Ovary (tissue), 3 donors: ENCODE results near the gene TNPO2.

Experiments
- EP300 ChIP-seq: sonication (generic); formaldehyde crosslinking; IDR thresholded peaks from one replicate; pipeline ENCODE4 v1.6.1; 2017; ENCODE audit warnings: antibody characterized with exemption
- POLR2A ChIP-seq: fragments of 450-650 bp; IDR thresholded peaks from one replicate; pipeline ENCODE4 v1.6.1; 2017; ENCODE audit warnings: antibody characterized with exemption, mild to moderate bottlenecking, moderate library complexity
- TF ChIP-seq, protein P1 (sequence below), 3 donors: fragments of 450-650 bp in 2 of 3; fragments of 200-600 bp in 1 of 3; IDR thresholded peaks; one replicate each; pipeline versions ENCODE4 v1.5.1 to v1.8.0; 2016 to 2022; ENCODE audit warnings: antibody characterized with exemption in 3 of 3, mild to moderate bottlenecking in 1 of 3
- donor health status: DM: no; HTN: no; CAD: no.

DNA sequence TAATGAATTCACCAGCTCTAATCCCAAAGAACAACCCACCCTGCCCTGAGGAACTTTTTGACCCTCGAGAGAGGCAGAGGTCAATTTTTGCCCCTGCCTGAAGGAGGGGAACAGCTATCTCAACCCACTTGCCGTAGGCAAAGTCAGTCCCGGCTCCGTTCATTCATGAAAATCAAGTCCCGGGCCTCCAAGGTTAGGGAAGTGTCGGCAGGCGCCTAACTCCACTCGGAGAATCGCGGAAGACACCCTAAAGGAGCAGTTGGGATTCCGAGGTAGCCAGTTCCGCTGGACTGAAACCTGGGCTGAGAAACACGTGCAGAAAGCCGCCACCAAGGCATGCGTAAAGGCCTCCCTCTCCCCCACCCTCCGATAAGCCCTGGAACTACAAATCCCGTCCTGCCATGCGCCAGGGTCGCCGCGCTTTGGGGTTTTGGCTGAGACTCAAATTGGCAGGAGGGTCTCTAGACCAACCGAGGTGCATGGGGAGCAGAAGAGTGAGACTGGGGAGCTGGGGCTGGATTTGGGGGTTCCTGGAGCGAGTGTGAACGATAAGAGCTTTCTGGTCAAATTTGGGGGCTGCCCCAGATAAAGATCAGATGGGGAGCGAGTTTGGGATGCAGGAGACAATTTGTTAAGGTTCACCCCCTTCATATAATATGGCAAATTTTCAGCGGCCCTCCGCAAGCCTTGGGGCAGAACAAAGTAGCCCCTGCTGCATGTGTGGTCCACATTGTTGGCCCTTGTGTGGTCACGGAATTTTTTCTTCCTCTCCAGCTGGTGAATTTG lies at the start of gene TNPO2:
- TF ChIP-seq POLR2A: no peak
- TF ChIP-seq, protein P1, sequence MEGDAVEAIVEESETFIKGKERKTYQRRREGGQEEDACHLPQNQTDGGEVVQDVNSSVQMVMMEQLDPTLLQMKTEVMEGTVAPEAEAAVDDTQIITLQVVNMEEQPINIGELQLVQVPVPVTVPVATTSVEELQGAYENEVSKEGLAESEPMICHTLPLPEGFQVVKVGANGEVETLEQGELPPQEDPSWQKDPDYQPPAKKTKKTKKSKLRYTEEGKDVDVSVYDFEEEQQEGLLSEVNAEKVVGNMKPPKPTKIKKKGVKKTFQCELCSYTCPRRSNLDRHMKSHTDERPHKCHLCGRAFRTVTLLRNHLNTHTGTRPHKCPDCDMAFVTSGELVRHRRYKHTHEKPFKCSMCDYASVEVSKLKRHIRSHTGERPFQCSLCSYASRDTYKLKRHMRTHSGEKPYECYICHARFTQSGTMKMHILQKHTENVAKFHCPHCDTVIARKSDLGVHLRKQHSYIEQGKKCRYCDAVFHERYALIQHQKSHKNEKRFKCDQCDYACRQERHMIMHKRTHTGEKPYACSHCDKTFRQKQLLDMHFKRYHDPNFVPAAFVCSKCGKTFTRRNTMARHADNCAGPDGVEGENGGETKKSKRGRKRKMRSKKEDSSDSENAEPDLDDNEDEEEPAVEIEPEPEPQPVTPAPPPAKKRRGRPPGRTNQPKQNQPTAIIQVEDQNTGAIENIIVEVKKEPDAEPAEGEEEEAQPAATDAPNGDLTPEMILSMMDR (IDR thresholded peaks at IDR 0.05): no peak
- TF ChIP-seq EP300: no peak
